ENCODE results near the gene EHMT1. TPM values are rescaled to one million over a fixed set of nuclear protein-coding genes. Genes with fewer than 3 reads are reported as not detected.
A peak's percentile ranks its signal among the peaks of the same experiment; 100 is the strongest.

Gene EHMT1
- total and polyA plus RNA-seq, 9 of the 15 experiments (the other 6 are each of a cell fraction or from before 2014, with no cell fraction given): 2.2 to 76.0 (median 36.4) TPM

- no peak for TF ChIP-seq CTCFL (IDR thresholded peaks at IDR 0.05; ENCODE audit: borderline replicate concordance, insufficient read depth, low read depth, low read length, poor library complexity, severe bottlenecking)
- no peak for TF ChIP-seq CLOCK (CRISPR knock-in tag; IDR thresholded peaks at IDR 0.05; ENCODE audit: borderline replicate concordance)
- TF ChIP-seq EWSR1 (IDR thresholded peaks at IDR 0.05; ENCODE audit: borderline replicate concordance, low read depth, partially characterized antibody): no peak
- peak; percentile 95 for TF ChIP-seq NRF1 (conservative IDR thresholded peaks at IDR 0.05 in 1 of 2, IDR thresholded peaks at IDR 0.05 in 1 of 2)
- no peak for TF ChIP-seq TCFL5 (CRISPR knock-in tag; conservative IDR thresholded peaks at IDR 0.05)
- TF ChIP-seq ZMIZ1 (IDR thresholded peaks at IDR 0.05; ENCODE audit: low read depth in 2 of 2, low read length in 2 of 2): no peak
- TF ChIP-seq EGR1 (conservative IDR thresholded peaks at IDR 0.05): no peak
- peak in 1 of 2 experiments; percentile 12; a peak in 2 of 4 replicates for TF ChIP-seq RAD21 (CRISPR knock-in tag; conservative IDR thresholded peaks at IDR 0.05 in 1 of 2, IDR thresholded peaks at IDR 0.05 in 1 of 2)
- 0 out of 2 replicates have a peak, but pooled peaks have one; percentile 21 for TF ChIP-seq DPF2 (IDR thresholded peaks at IDR 0.05)
- peak; percentile 61 for TF ChIP-seq TBP (optimal IDR thresholded peaks at IDR 0.05; ENCODE audit: low read depth, low read length)
- TF ChIP-seq POLR3G (IDR thresholded peaks at IDR 0.05; ENCODE audit: extremely low read depth, insufficient read length, insufficient replicate concordance): no peak
- TF ChIP-seq PBX2 (CRISPR knock-in tag; IDR thresholded peaks at IDR 0.05; ENCODE audit: low read depth): no peak
- no peak for TF ChIP-seq PBX2 (tag; conservative IDR thresholded peaks at IDR 0.05; ENCODE audit: low read depth)
These were observed at the start of gene EHMT1 (continued) for GRCh38 chr9:137618105-137619067.
